Vagina (tissue), 2 donors: ENCODE results near the gene PPM1M.
A peak's percentile ranks its signal among the peaks of the same experiment; 100 is the strongest.

ENCODE experiments used
- CTCF ChIP-seq, 3 experiments: fragments of 450-650 bp in 2 of 3; fragments of 200-600 bp in 1 of 3; sonication (generic) in 1 of 3; IDR thresholded peaks; one replicate each; pipeline ENCODE4 v1.5.1; 2017 to 2019; ENCODE audit warnings: antibody characterized with exemption in 3 of 3, mild to moderate bottlenecking in 2 of 3, moderate library complexity in 2 of 3
- POLR2A ChIP-seq, 2 donors: fragments of 450-650 bp; IDR thresholded peaks; one replicate each; pipeline ENCODE4 v1.6.1; 2017; ENCODE audit warnings: antibody characterized with exemption in 2 of 2, mild to moderate bottlenecking in 2 of 2, moderate library complexity in 2 of 2
- POLR2AphosphoS5 ChIP-seq, 2 donors: sonication (generic); formaldehyde crosslinking; IDR thresholded peaks; one replicate each; pipeline ENCODE4 v1.9.0; 2017; ENCODE audit warnings: antibody characterized with exemption in 2 of 2, mild to moderate bottlenecking in 2 of 2, low read depth in 1 of 2; ENCODE audit not compliant: insufficient read depth in 1 of 2

- TF ChIP-seq CTCF (IDR thresholded peaks at IDR 0.05) (no peak), POLR2AphosphoS5 (IDR thresholded peaks at IDR 0.05; ENCODE audit: insufficient read depth in 1 of 2, low read depth in 1 of 2) (peak in 1 of 2 donors; percentile 35), POLR2A (IDR thresholded peaks at IDR 0.05) (no peak)
Observed at GRCh38 chr3:52204337-52205073, 41.1 kb upstream of the PPM1M start.
